ENCODE measurements around the gene OR1Q1. TPM values are rescaled to one million over a fixed set of nuclear protein-coding genes. Genes with fewer than 3 reads are reported as not detected.
"Not testable (repeated sequence)": the region's sequence is repeated elsewhere in the genome, so short reads cannot be mapped to it uniquely, and the experiment has no call there.

The OR1Q1 gene, protein sequence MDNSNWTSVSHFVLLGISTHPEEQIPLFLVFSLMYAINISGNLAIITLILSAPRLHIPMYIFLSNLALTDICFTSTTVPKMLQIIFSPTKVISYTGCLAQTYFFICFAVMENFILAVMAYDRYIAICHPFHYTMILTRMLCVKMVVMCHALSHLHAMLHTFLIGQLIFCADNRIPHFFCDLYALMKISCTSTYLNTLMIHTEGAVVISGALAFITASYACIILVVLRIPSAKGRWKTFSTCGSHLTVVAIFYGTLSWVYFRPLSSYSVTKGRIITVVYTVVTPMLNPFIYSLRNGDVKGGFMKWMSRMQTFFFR
- not detected for polyA plus RNA-seq

DNA sequence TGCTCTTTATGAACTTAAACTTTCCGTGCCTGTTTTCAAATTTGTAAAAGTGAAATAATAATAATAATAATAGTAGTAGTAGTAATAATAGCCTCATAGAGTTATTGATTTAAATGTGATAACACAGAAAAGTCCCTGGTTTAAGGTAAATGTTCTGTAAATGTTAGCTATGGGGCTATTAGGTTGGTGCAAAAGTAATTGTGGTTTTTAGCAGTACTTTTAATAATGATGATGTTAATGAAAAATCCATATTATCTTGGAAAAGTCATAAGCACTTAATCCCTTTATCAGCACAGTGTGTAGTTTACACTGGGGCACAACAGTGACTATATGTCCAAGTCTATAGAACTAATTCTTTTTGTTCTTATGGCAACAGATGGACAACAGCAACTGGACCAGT is at the start of gene OR1Q1:
Gene OR1Q1, plus strand, starts transcription at position 377 of the 400 bp plus-strand sequence. Its CDS starts 0 bp downstream, at position 377.
- H3K27ac Mint-ChIP-seq = no peak within 1 kb of the TSS
- no peaks in the 10 kb centered on the region for H3K4me1 Mint-ChIP-seq

GRCh38 chr9:122567901-122568300 is 46.6 kb upstream of the OR1Q1 start:
- Mint-ChIP-seq H3K27me3 (peaks cover 6% of the 10 kb centered on the region), H3K4me3 (no peak overlapping the region), H3K4me1 (no peaks in the 10 kb centered on the region), H3K9me3 (peaks cover 0 to 1% (median 1%) of the 10 kb centered on the region in 3 donors), H3K36me3 (peaks cover 5% of the 10 kb centered on the region), H3K27ac (no peak overlapping the region)

More for the DNA sequence above, at the start of gene OR1Q1:
- H3K27me3 Mint-ChIP-seq = peaks cover 3% of the 10 kb centered on the region
- H3K36me3 Mint-ChIP-seq = peaks cover 4% of the 10 kb centered on the region
- H3K4me3 Mint-ChIP-seq = no peak within 1 kb of the TSS
- H3K9me3 Mint-ChIP-seq = peaks cover 0 to 5% (median 0%) of the 10 kb centered on the region in 3 donors

- peaks cover 4% of the 10 kb centered on the region for H3K36me3 Mint-ChIP-seq
- no peak overlapping the region for H3K4me3 Mint-ChIP-seq
- H3K27me3 Mint-ChIP-seq = no peaks in the 10 kb centered on the region
- H3K4me1 Mint-ChIP-seq = no peaks in the 10 kb centered on the region
- H3K9me3 Mint-ChIP-seq = peaks cover 0 to 3% (median 2%) of the 10 kb centered on the region in 3 donors
- peak overlapping the region in 1 of 3 donors; percentile 24 for H3K27ac Mint-ChIP-seq
Observed at GRCh38 chr9:122572456-122572855, 42.1 kb upstream of the OR1Q1 start.

- Mint-ChIP-seq H3K4me3 (no peak overlapping the region), H3K4me1 (no peaks in the 10 kb centered on the region), H3K9me3 (peaks cover 0 to 2% (median 0%) of the 10 kb centered on the region in 3 donors), H3K27ac (no peak overlapping the region), H3K36me3 (peaks cover 4% of the 10 kb centered on the region), H3K27me3 (no peaks in the 10 kb centered on the region)
Observed at GRCh38 chr9:122579874-122580273, 34.7 kb upstream of the OR1Q1 start.

DNA sequence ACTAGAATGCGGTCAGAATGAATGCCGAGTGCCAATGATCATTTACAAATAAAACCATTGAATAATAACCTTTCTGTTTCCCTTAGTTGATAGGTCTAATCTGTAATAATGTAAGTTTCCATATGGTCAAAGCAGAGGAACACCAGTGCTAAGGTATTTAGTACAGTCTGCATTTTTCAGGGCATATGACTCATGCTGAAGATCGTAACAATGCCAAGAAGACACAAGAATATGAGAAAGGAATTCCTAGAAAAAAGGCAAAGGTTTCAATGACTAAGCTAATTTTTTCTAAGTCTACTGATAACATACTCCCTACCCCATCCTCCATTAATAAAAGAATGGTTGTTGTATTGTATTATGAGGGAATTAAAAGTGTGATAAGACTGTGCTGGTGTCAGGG is 34.2 kb upstream of the OR1Q1 start:
- Mint-ChIP-seq H3K36me3 (peaks cover 4% of the 10 kb centered on the region), H3K27me3 (no peaks in the 10 kb centered on the region), H3K4me1 (no peaks in the 10 kb centered on the region), H3K4me3 (no peak overlapping the region), H3K9me3 (peaks cover 0 to 2% (median 0%) of the 10 kb centered on the region in 3 donors), H3K27ac (no peak overlapping the region)

DNA sequence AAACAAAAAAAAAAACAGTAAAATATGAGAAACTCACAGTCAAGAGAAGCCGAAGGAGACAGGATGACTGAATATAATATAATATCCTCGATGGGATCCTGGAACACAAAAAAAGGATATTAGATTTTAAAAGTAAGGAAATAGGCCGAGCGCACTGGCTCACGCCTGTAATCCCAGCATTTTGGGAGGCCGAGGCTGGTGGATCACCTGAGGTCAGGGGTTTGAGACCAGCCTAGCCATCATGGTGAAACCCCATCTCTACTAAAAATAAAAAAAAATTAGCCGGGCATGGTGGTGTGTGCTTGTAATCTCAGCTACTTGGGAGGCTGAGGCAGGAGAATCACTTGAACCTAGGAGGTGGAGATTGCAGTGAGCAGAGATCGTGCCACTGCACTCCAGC is 31.3 kb upstream of the OR1Q1 start, which contains the start of gene OR1L8:
Gene OR1L8, minus strand, starts transcription at position 101 of the 400 bp plus-strand sequence. CDS start 14,907 bp downstream, outside the sequence.
- H3K27ac Mint-ChIP-seq = peak within 1 kb of the TSS in 1 of 3 donors; percentile 33
- H3K4me3 Mint-ChIP-seq, H3K27me3 Mint-ChIP-seq, H3K36me3 Mint-ChIP-seq, H3K4me1 Mint-ChIP-seq, H3K9me3 Mint-ChIP-seq: not testable (repeated sequence)

- Mint-ChIP-seq H3K27me3 (peaks cover 8% of the 10 kb centered on the region), H3K36me3 (no peaks in the 10 kb centered on the region), H3K27ac (no peak overlapping the region), H3K4me1 (no peaks in the 10 kb centered on the region), H3K9me3 (peaks cover 2 to 6% (median 2%) of the 10 kb centered on the region in 3 donors), H3K4me3 (no peak overlapping the region)
Observed at GRCh38 chr9:122605691-122606090, 8.8 kb upstream of the OR1Q1 start.

DNA sequence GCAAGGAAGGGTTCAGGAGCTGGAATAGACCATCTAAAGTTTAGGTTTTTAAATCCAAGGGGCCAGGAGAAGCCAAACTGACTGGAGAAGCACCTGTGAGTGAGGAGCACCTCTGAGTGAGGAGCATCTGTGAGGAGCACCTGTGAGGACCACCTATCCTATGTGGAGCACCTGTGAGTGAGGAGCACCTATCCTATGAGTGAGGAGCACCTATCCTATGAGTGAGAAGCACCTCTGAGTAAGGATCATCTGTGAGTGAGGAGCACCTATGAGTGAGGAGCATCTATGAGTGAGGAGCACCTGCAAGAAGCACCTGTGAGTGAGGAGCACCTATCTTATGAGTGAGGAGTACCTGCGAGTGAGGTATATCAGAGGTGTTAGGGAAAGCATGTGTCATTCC is 8.0 kb upstream of the OR1Q1 start:
- no peak overlapping the region for H3K4me3 Mint-ChIP-seq
- H3K27me3 Mint-ChIP-seq = peaks cover 6% of the 10 kb centered on the region
- no peak overlapping the region for H3K27ac Mint-ChIP-seq
- H3K9me3 Mint-ChIP-seq = peaks cover 0 to 5% (median 0%) of the 10 kb centered on the region in 3 donors
- H3K4me1 Mint-ChIP-seq = no peaks in the 10 kb centered on the region
- H3K36me3 Mint-ChIP-seq = no peaks in the 10 kb centered on the region

DNA sequence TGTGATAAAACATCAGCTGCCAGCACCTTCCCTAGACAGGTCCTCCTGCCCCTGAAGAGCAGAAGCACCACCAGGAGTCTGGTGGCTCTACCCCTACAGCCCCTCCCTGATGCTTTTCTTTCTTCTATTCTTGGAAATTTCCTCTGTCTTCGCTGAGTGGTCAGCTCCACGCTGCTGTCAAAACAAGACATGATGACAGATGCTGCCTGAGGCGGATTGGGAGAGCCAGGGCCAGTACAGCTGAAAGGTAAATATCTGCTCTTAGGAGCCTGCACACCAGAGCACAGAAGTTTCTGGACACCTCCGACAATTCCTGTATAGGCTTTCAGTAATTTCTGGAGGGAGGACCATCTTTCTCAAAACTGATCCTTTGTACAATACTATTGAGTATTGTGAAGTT is 4.7 kb upstream of the OR1Q1 start:
- H3K36me3 Mint-ChIP-seq = no peaks in the 10 kb centered on the region

DNA sequence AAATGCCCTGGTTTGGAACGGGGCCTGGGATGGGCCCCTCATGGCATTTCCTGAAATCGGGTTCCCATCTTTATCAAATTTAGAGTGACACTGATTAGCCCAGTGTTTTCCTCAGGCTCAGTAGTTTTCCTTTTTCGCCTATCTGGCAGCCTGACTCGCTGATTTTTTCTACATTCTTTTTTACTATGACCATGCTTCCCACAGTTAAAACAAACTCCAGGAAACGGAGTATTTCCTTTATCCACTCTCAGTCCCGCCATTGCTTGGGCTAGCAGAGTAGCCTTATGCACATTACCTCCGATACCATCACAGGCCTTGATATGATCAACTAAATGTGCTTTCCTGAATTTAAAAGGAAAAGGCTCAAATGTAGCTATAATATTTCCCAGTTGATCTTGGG is 5.5 kb downstream of the OR1Q1 start:
- Mint-ChIP-seq H3K27ac (no peak overlapping the region), H3K9me3 (peaks cover 0 to 6% (median 2%) of the 10 kb centered on the region in 3 donors), H3K36me3 (peaks cover 6% of the 10 kb centered on the region), H3K4me1 (no peaks in the 10 kb centered on the region), H3K4me3 (no peak overlapping the region), H3K27me3 (peaks cover 11% of the 10 kb centered on the region)

More for the DNA sequence above, 4.7 kb upstream of the OR1Q1 start:
- Mint-ChIP-seq H3K4me3 (no peak overlapping the region), H3K9me3 (peaks cover 0 to 5% (median 0%) of the 10 kb centered on the region in 3 donors), H3K27ac (no peak overlapping the region), H3K4me1 (no peaks in the 10 kb centered on the region), H3K27me3 (peaks cover 6% of the 10 kb centered on the region)

DNA sequence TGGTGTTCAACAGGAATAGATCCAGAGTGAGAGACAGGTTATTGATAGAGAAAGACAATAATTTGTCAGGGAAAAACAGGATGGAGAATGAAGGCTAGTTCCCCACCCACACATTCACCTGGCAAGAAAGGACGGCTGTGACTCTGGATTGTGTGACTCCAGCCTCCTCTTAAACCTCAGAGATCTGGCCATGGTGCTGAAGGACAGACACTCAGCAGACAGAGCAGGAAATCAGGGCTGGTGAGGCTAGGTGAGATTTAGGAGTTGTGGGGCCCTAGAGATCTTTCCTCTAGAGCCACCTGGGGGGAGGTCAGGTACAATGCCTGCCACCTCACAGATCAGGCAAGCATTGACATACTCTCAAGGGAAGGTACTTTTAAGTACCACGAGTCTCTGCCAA is 27.7 kb downstream of the OR1Q1 start:
- H3K27ac Mint-ChIP-seq = no peak overlapping the region
- no peaks in the 10 kb centered on the region for H3K36me3 Mint-ChIP-seq
- H3K27me3 Mint-ChIP-seq = peaks cover 6% of the 10 kb centered on the region
- H3K4me1 Mint-ChIP-seq = no peaks in the 10 kb centered on the region
- peaks cover 4 to 25% (median 11%) of the 10 kb centered on the region in 3 donors for H3K9me3 Mint-ChIP-seq
- H3K4me3 Mint-ChIP-seq = no peak overlapping the region

DNA sequence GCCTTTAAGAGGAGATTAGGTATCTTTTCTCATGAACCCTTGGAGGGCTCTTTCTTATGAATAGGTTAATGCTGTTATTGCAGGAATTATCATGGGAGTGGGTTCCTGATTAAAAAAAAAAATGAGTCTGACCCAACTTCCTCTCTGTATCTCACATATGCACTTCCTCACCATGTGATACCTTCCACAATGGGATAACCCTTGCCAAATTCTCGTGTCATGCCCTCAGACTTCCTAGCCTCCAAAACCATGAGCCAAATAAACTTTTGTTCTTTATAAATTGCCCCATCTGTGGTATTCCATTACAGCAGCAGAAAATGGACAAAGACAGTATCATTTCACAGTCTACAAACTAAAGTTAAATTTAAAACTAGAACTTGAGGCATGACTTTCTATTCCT is 41.8 kb downstream of the OR1Q1 start:
- Mint-ChIP-seq H3K4me1 (no peaks in the 10 kb centered on the region), H3K27ac (no peak overlapping the region), H3K36me3 (no peaks in the 10 kb centered on the region), H3K9me3 (peaks cover 0 to 4% (median 0%) of the 10 kb centered on the region in 3 donors), H3K27me3 (peaks cover 6% of the 10 kb centered on the region), H3K4me3 (no peak overlapping the region)

GRCh38 chr9:122657527-122657926 is 43.0 kb downstream of the OR1Q1 start, which contains the start of gene OR1B1:
OR1B1 (minus strand) TSS chr9:122657627.
- H3K27ac Mint-ChIP-seq = no peak within 1 kb of the TSS
- no peaks in the 10 kb centered on the region for H3K36me3 Mint-ChIP-seq
- peaks cover 0 to 4% (median 0%) of the 10 kb centered on the region in 3 donors for H3K9me3 Mint-ChIP-seq
- H3K4me1 Mint-ChIP-seq = no peaks in the 10 kb centered on the region
- H3K27me3 Mint-ChIP-seq = peaks cover 10% of the 10 kb centered on the region
- no peak within 1 kb of the TSS for H3K4me3 Mint-ChIP-seq

GRCh38 chr9:122661416-122661815 is 46.9 kb downstream of the OR1Q1 start, which contains the start of gene OR1L1:
OR1L1 (plus strand) TSS chr9:122661716; CDS start chr9:122661716, 0 bp downstream.
- Mint-ChIP-seq H3K4me3 (no peak within 1 kb of the TSS), H3K4me1 (no peaks in the 10 kb centered on the region), H3K27ac (no peak within 1 kb of the TSS), H3K36me3 (no peaks in the 10 kb centered on the region), H3K27me3 (peaks cover 9% of the 10 kb centered on the region), H3K9me3 (peaks cover 1 to 3% (median 2%) of the 10 kb centered on the region in 3 donors)
